Measurements from ENCODE around the gene NDUFA8.

- TF ChIP-seq POLR2A (IDR thresholded peaks at IDR 0.05; ENCODE audit: low read depth, low read length) (peak; percentile 70), POLR2AphosphoS5 (IDR thresholded peaks at IDR 0.05; ENCODE audit: low read depth, low read length) (peak; percentile 64), TAF1 (IDR thresholded peaks at IDR 0.05; ENCODE audit: borderline replicate concordance, low read depth, low read length) (no peak)
Measured at GRCh38 chr9:122159026-122159924, at the start of gene NDUFA8, which contains the start of gene MORN5.
